HuH-7 (cell line): Measurements from ENCODE around the gene BIRC7.

Experiments used
- DNase-seq: peaks from one replicate; pipeline ENCODE4 v3.0.0; 2011; ENCODE audit warnings: low spot score

The BIRC7 gene

GRCh38 chr20:63265891-63266515, 30.3 kb downstream of the BIRC7 start:
- no peak for DNase-seq

- no peak for DNase-seq
Measured at GRCh38 chr20:63267691-63268090, 32.0 kb downstream of the BIRC7 start.

- DNase-seq: no peak
Measured at GRCh38 chr20:63268256-63268655, 32.6 kb downstream of the BIRC7 start.

GRCh38 chr20:63268671-63269439, 33.1 kb downstream of the BIRC7 start:
- DNase-seq: no peak

GRCh38 chr20:63269724-63270123, 34.0 kb downstream of the BIRC7 start:
- no peak for DNase-seq

GRCh38 chr20:63270606-63271325, 35.1 kb downstream of the BIRC7 start:
- DNase-seq: no peak

- peak; percentile 99 for DNase-seq
Measured at GRCh38 chr20:63272105-63273058, 36.7 kb downstream of the BIRC7 start, which contains the start of gene ARFGAP1. Gene ARFGAP1, plus strand, starts transcription at chr20:63272813. Its CDS starts 2,768 bp downstream, at chr20:63275581.

- no peak for DNase-seq
Measured at GRCh38 chr20:63273059-63273579, 37.4 kb downstream of the BIRC7 start.

GRCh38 chr20:63273635-63274380, 38.1 kb downstream of the BIRC7 start:
- no peak for DNase-seq

- no peak for DNase-seq
Measured at GRCh38 chr20:63274381-63275228, 38.9 kb downstream of the BIRC7 start.

- DNase-seq: no peak
Measured at GRCh38 chr20:63275825-63276224, 40.1 kb downstream of the BIRC7 start.

GRCh38 chr20:63276956-63277355, 41.3 kb downstream of the BIRC7 start:
- DNase-seq: no peak

- DNase-seq: no peak
Measured at GRCh38 chr20:63277466-63278272, 42.0 kb downstream of the BIRC7 start.

GRCh38 chr20:63278661-63279060, 43.0 kb downstream of the BIRC7 start:
- no peak for DNase-seq

GRCh38 chr20:63279931-63280330, 44.2 kb downstream of the BIRC7 start:
- DNase-seq: no peak

GRCh38 chr20:63280371-63280770, 44.7 kb downstream of the BIRC7 start:
- DNase-seq: no peak

- peak; percentile 77 for DNase-seq
Measured at GRCh38 chr20:63280929-63281545, 45.3 kb downstream of the BIRC7 start.
